GM23338 (cell line): ENCODE results near the gene KCTD19. TPM values are rescaled to one million over a fixed set of nuclear protein-coding genes. Genes with fewer than 3 reads are reported as not detected.

Experiments used
- ATAC-seq: fragments of 200-7000 bp; cut with Tn5 transposase; 3 replicates; pipeline ENCODE4 v1.9.1; 2020
- DNase-seq: peaks from one replicate; pipeline ENCODE4 v3.0.0-alpha.2; 2015; ENCODE audit warnings: low spot score
- H2AFZ ChIP-seq: fragments of 200-600 bp; sonication (generic); 2 replicates; pipeline ENCODE4 v1.8.0; 2016; ENCODE audit warnings: antibody characterized with exemption, mild to moderate bottlenecking, moderate library complexity
- H3F3A ChIP-seq: fragments of 200-600 bp; sonication (generic); replicated peaks from 2 replicates; pipeline ENCODE4 v1.8.0; 2017; ENCODE audit warnings: antibody characterized with exemption, mixed run types, low read depth
- H3K27ac ChIP-seq: fragments of 200-600 bp; sonication (generic); 2 replicates; pipeline ENCODE4 v1.6.1; 2016; ENCODE audit warnings: low read depth
- H3K27me3 ChIP-seq: fragments of 200-600 bp; sonication (generic); 2 replicates; pipeline ENCODE4 v1.8.0; 2016; ENCODE audit warnings: mild to moderate bottlenecking, mixed run types, moderate library complexity; ENCODE audit not compliant: insufficient read depth
- H3K36me3 ChIP-seq: fragments of 200-600 bp; sonication (generic); 2 replicates; pipeline ENCODE4 v1.8.0; 2016; ENCODE audit warnings: mild to moderate bottlenecking; ENCODE audit not compliant: insufficient read depth
- H3K4me1 ChIP-seq: fragments of 200-600 bp; sonication (generic); 2 replicates; pipeline ENCODE4 v1.8.0; 2016; ENCODE audit warnings: mild to moderate bottlenecking, moderate library complexity; ENCODE audit not compliant: insufficient read depth
- H3K4me2 ChIP-seq: fragments of 200-600 bp; sonication (generic); 2 replicates; pipeline ENCODE4 v1.7.1; 2017; ENCODE audit warnings: mixed run types
- H3K4me3 ChIP-seq: fragments of 200-600 bp; sonication (generic); 2 replicates; pipeline ENCODE4 v1.6.1; 2016; ENCODE audit warnings: mixed run types
- H3K79me2 ChIP-seq: fragments of 200-600 bp; sonication (generic); replicated peaks from 2 replicates; pipeline ENCODE4 v1.8.0; 2017; ENCODE audit warnings: mild to moderate bottlenecking; ENCODE audit not compliant: insufficient read depth
- H3K9me2 ChIP-seq: fragments of 200-600 bp; sonication (generic); 2 replicates; pipeline ENCODE4 v1.8.0; 2017; ENCODE audit not compliant: insufficient read depth
- H4K20me1 ChIP-seq: fragments of 200-600 bp; sonication (generic); replicated peaks from 2 replicates; pipeline ENCODE4 v1.8.0; 2017; ENCODE audit warnings: mild to moderate bottlenecking; ENCODE audit not compliant: insufficient read depth
- H3K27ac Mint-ChIP-seq: 2 replicates; pipeline ENCODE4 v1.8.0; 2020; ENCODE audit warnings: inconsistent platforms, mild to moderate bottlenecking, moderate library complexity, mixed read lengths
- H3K27me3 Mint-ChIP-seq: 3 replicates; pipeline ENCODE4 v1.8.0; 2022; ENCODE audit warnings: low read depth, mild to moderate bottlenecking, moderate library complexity, mixed read lengths, inconsistent platforms; ENCODE audit not compliant: insufficient read depth, poor library complexity
- H3K36me3 Mint-ChIP-seq: 3 replicates; pipeline ENCODE4 v1.8.0; 2021; ENCODE audit warnings: low read depth, mild to moderate bottlenecking, inconsistent platforms, moderate library complexity, mixed read lengths
- H3K4me1 Mint-ChIP-seq: 3 replicates; pipeline ENCODE4 v1.8.0; 2020; ENCODE audit warnings: mild to moderate bottlenecking, inconsistent platforms, mixed read lengths
- H3K4me3 Mint-ChIP-seq: 3 replicates; pipeline ENCODE4 v1.8.0; 2021; ENCODE audit warnings: moderate library complexity, mild to moderate bottlenecking, inconsistent platforms, mixed read lengths
- H3K9me3 Mint-ChIP-seq: 3 replicates; pipeline ENCODE4 v1.8.0; 2020; ENCODE audit warnings: moderate library complexity, mild to moderate bottlenecking, inconsistent platforms, mixed read lengths
- CREB1 ChIP-seq: fragments of 250-450 bp; sonication (Bioruptor Pico); IDR thresholded peaks from 2 replicates; pipeline ENCODE4 v1.5.0; 2020; ENCODE audit warnings: low read depth, mild to moderate bottlenecking, moderate library complexity
- CTCF ChIP-seq, 2 experiments: fragments of 200-600 bp in 1 of 2; sonication (generic) in 1 of 2; conservative IDR thresholded peaks; 2 replicates each; pipeline versions ENCODE4 v1.5.1 to v1.6.1; 2016 to 2017; ENCODE audit warnings: antibody characterized with exemption in 2 of 2, low read depth in 2 of 2, mild to moderate bottlenecking in 2 of 2, moderate library complexity in 1 of 2
- EZH2 ChIP-seq: fragments of 200-600 bp; sonication (generic); IDR thresholded peaks from one replicate; pipeline ENCODE4 v1.8.0; 2017; ENCODE audit warnings: antibody characterized with exemption, mild to moderate bottlenecking, low read depth; ENCODE audit not compliant: unreplicated experiment
- polyA plus RNA-seq: library from polyadenylated mRNA; unstranded; fragments of >200 nt; fragmentation: Nextera tagmentation; extraction: Ambion mirVana; gene quantifications from 2 replicates; pipeline ENCODE4 v1.2.1, GENCODE V29; 2016
- total RNA-seq: library from RNA; depleted of rRNA; stranded (reverse); fragments of >200 nt; shearing (Covaris generic); gene quantifications from 2 replicates; pipeline ENCODE4 v1.2.3, GENCODE V29; 2014
- TF ChIP-seq, protein P1 (sequence below): fragments of 250-450 bp; sonication (Bioruptor Pico); IDR thresholded peaks from 2 replicates; pipeline ENCODE4 v1.5.0; 2020; ENCODE audit warnings: mild to moderate bottlenecking, moderate library complexity

The KCTD19 gene
- total and polyA plus RNA-seq, 2 experiments from 2014 or later, result 0.31 to 0.65 TPM

GRCh38 chr16:67269766-67270165 is 56.8 kb downstream of the KCTD19 start (continued):
- TF ChIP-seq, protein P1, sequence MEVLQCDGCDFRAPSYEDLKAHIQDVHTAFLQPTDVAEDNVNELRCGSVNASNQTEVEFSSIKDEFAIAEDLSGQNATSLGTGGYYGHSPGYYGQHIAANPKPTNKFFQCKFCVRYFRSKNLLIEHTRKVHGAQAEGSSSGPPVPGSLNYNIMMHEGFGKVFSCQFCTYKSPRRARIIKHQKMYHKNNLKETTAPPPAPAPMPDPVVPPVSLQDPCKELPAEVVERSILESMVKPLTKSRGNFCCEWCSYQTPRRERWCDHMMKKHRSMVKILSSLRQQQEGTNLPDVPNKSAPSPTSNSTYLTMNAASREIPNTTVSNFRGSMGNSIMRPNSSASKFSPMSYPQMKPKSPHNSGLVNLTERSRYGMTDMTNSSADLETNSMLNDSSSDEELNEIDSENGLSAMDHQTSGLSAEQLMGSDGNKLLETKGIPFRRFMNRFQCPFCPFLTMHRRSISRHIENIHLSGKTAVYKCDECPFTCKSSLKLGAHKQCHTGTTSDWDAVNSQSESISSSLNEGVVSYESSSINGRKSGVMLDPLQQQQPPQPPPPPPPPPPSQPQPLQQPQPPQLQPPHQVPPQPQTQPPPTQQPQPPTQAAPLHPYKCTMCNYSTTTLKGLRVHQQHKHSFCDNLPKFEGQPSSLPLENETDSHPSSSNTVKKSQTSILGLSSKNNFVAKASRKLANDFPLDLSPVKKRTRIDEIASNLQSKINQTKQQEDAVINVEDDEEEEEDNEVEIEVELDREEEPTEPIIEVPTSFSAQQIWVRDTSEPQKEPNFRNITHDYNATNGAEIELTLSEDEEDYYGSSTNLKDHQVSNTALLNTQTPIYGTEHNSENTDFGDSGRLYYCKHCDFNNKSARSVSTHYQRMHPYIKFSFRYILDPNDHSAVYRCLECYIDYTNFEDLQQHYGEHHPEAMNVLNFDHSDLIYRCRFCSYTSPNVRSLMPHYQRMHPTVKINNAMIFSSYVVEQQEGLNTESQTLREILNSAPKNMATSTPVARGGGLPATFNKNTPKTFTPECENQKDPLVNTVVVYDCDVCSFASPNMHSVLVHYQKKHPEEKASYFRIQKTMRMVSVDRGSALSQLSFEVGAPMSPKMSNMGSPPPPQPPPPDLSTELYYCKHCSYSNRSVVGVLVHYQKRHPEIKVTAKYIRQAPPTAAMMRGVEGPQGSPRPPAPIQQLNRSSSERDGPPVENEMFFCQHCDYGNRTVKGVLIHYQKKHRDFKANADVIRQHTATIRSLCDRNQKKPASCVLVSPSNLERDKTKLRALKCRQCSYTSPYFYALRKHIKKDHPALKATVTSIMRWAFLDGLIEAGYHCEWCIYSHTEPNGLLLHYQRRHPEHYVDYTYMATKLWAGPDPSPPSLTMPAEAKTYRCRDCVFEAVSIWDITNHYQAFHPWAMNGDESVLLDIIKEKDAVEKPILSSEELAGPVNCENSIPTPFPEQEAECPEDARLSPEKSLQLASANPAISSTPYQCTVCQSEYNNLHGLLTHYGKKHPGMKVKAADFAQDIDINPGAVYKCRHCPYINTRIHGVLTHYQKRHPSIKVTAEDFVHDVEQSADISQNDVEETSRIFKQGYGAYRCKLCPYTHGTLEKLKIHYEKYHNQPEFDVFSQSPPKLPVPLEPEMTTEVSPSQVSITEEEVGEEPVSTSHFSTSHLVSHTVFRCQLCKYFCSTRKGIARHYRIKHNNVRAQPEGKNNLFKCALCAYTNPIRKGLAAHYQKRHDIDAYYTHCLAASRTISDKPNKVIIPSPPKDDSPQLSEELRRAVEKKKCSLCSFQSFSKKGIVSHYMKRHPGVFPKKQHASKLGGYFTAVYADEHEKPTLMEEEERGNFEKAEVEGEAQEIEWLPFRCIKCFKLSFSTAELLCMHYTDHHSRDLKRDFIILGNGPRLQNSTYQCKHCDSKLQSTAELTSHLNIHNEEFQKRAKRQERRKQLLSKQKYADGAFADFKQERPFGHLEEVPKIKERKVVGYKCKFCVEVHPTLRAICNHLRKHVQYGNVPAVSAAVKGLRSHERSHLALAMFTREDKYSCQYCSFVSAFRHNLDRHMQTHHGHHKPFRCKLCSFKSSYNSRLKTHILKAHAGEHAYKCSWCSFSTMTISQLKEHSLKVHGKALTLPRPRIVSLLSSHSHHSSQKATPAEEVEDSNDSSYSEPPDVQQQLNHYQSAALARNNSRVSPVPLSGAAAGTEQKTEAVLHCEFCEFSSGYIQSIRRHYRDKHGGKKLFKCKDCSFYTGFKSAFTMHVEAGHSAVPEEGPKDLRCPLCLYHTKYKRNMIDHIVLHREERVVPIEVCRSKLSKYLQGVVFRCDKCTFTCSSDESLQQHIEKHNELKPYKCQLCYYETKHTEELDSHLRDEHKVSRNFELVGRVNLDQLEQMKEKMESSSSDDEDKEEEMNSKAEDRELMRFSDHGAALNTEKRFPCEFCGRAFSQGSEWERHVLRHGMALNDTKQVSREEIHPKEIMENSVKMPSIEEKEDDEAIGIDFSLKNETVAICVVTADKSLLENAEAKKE (CRISPR knock-in tag), result no peak

DNA sequence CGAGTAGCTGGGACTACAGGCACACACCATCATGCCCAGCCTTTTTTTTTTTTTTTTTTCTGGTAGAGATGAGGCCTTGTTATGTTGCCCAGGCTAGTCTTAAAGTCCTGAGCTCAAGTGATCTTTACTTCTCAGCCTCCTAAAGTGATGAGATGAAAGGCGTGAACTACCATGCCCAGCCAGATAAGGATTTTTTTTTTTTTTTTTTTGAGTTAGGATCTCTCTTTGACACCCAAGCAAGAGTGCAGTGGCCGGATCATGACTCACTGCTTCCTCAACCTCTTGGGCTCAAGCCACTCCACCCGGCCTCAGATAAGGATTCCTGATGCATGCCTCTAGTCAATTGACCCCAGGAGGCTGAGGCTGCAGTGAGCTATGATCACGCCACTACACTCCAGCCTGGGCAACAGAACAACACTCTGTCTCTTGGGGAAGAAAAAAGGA is 58.4 kb downstream of the KCTD19 start:
- no peaks in the 10 kb centered on the region; the same call in 2 of the 3 replicates for H3K4me1 Mint-ChIP-seq
- Histone ChIP-seq H4K20me1 (peaks cover 3% of the 10 kb centered on the region), H3K4me3 (no peak overlapping the region), H2AFZ (no peak overlapping the region), H3K79me2 (no peaks in the 10 kb centered on the region), H3K36me3 (no peaks in the 10 kb centered on the region), H3F3A (no peaks in the 10 kb centered on the region), H3K4me1 (peaks cover 7% of the 10 kb centered on the region; the same call in 1 of the 2 replicates), H3K27me3 (no peaks in the 10 kb centered on the region), H3K4me2 (no peak overlapping the region), H3K27ac (no peak overlapping the region), H3K9me2 (no peaks in the 10 kb centered on the region)
- no peaks in the 10 kb centered on the region; the same call in 2 of the 3 replicates for H3K36me3 Mint-ChIP-seq
- no peak for ATAC-seq
- H3K9me3 Mint-ChIP-seq, result no peaks in the 10 kb centered on the region
- H3K4me3 Mint-ChIP-seq, result no peak overlapping the region
- H3K27ac Mint-ChIP-seq, result no peak overlapping the region
- no peak for DNase-seq
- no peak for TF ChIP-seq CREB1 (CRISPR knock-in tag)
- TF ChIP-seq CTCF (conservative IDR thresholded peaks at IDR 0.05; ENCODE audit: low read depth in 2 of 2), result no peak
- no peak for TF ChIP-seq EZH2
- H3K27me3 Mint-ChIP-seq, result peaks cover 17% of the 10 kb centered on the region
